ENCODE data around the gene OPRM1. TPM values are rescaled to one million over a fixed set of nuclear protein-coding genes. Genes with fewer than 3 reads are reported as not detected.

The OPRM1 gene
- total and polyA plus RNA-seq, 2 of the 8 experiments (the other 6 are each of a cell fraction or from before 2014, with no cell fraction given): not detected

DNA sequence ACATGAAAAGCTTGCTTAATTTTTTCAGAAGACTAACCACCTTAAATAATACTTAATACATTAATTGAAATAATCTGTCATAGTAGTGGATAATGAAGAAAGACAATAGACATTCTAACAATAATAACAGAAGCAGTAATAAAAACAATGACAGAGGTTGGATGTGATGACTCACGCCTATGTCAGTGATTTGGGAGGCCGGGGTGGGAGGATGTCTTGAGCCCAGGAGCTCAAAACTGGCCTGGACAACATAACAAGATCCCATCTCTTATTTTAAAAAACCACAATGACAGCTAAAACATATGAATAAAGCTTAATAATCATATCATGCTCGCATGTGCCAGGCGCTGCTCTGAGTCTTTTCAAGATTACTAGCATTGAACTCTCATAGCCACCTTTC, 212.1 kb downstream of the OPRM1 start:
- H3K18ac ChIP-seq (ENCODE audit: extremely low read depth, low read length): no peak overlapping the region
- H3K27me3 ChIP-seq (replicated peaks in 1 of 4; ENCODE audit: control insufficient read depth in 3 of 4, extremely low read depth in 1 of 4, insufficient read depth in 3 of 4, low read length in 3 of 4): no peaks in the 10 kb centered on the region
- no peaks in the 10 kb centered on the region for H3K79me2 ChIP-seq (ENCODE audit: control insufficient read depth in 1 of 2, insufficient read depth in 2 of 2, low read length in 2 of 2)
- H2BK20ac ChIP-seq (ENCODE audit: low read length): no peak overlapping the region
- H2BK5ac ChIP-seq (ENCODE audit: low read depth, low read length): no peak overlapping the region
- H3K4me1 ChIP-seq (replicated peaks in 1 of 4; ENCODE audit: control insufficient read depth in 3 of 4, insufficient read depth in 4 of 4, low read length in 3 of 4): peaks cover 0 to 14% (median 4%) of the 10 kb centered on the region in 4 experiments; a peak in 5 of 7 replicates
- no peaks in the 10 kb centered on the region; a peak in 1 of 4 replicates for H3K9me3 ChIP-seq (ENCODE audit: insufficient read depth in 2 of 2, low read depth in 1 of 2, low read length in 1 of 2)
- FAIRE-seq (no peak), DNase-seq (ENCODE audit: low read depth in 1 of 2, low spot score in 2 of 2) (no peak)
- H4K8ac ChIP-seq (ENCODE audit: extremely low read depth, insufficient read depth, low read length): no peak overlapping the region
- no peak overlapping the region for H3K9ac ChIP-seq (replicated peaks in 1 of 4; ENCODE audit: extremely low read depth in 1 of 4, low read depth in 3 of 4, low read length in 3 of 4)
- H3K4me2 ChIP-seq (ENCODE audit: insufficient read depth in 1 of 2, low read depth in 2 of 2, low read length in 2 of 2): no peak overlapping the region
- H3K14ac ChIP-seq (ENCODE audit: insufficient read length): no peak overlapping the region
- H4K20me1 ChIP-seq (replicated peaks in 1 of 2; ENCODE audit: control insufficient read depth in 1 of 2, insufficient read depth in 2 of 2, low read length in 2 of 2): no peaks in the 10 kb centered on the region
- H2AK5ac ChIP-seq (ENCODE audit: low read depth, low read length): no peak overlapping the region
- H2AFZ ChIP-seq (ENCODE audit: low read length): no peak overlapping the region
- no peak overlapping the region for H3K4ac ChIP-seq (replicated peaks; ENCODE audit: insufficient read length, low read depth, low read length)
- H3K36me3 ChIP-seq (ENCODE audit: control insufficient read depth in 2 of 4, insufficient read depth in 4 of 4, low read length in 3 of 4): no peaks in the 10 kb centered on the region
- no peak overlapping the region for H3K4me3 ChIP-seq (ENCODE audit: extremely low read depth in 1 of 4, insufficient read depth in 2 of 4, low read depth in 3 of 4, low read length in 4 of 4)
- H3K27ac ChIP-seq (ENCODE audit: low read depth, low read length): no peak overlapping the region
- no peak overlapping the region for H2BK12ac ChIP-seq (ENCODE audit: low read depth, low read length)
- no peak overlapping the region for H3K56ac ChIP-seq (replicated peaks; ENCODE audit: insufficient read length, low read depth, low read length)
- no peak overlapping the region for H4K5ac ChIP-seq (ENCODE audit: insufficient read length, low read depth, low read length)
- ChIA-PET CTCF (ENCODE audit: partially characterized antibody) (no interaction called here), POLR2A (ENCODE audit: partially characterized antibody) (no interaction called here)
- 93% methylated on average over 4 of the region's 4 CpGs; no CpG with 5 or more reads in 1 of the 2 experiments for WGBS, 2 experiments (ENCODE audit: extremely low coverage in 1 of 2, insufficient coverage in 1 of 2, insufficient read length in 1 of 2, insufficient replicate concordance in 2 of 2, low coverage in 1 of 2, low lambda C conversion rate in 2 of 2, missing lambda C conversion rate in 1 of 2)
- H3K23ac ChIP-seq (ENCODE audit: insufficient read length): no peak overlapping the region
- no peak overlapping the region for H2BK15ac ChIP-seq (ENCODE audit: low read length)
- H2BK120ac ChIP-seq (replicated peaks; ENCODE audit: low read depth, low read length): no peak overlapping the region
- no peaks in the 10 kb centered on the region for H3K79me1 ChIP-seq (ENCODE audit: low read depth, low read length)
- H4K91ac ChIP-seq (replicated peaks; ENCODE audit: insufficient read length, low read length): no peak overlapping the region
- no peaks in the 10 kb centered on the region; the same call in 1 of the 2 replicates for H3K23me2 ChIP-seq (ENCODE audit: low read depth, low read length)
- no peak for TF ChIP-seq BCL11A (IDR thresholded peaks at IDR 0.05; ENCODE audit: low read depth in 2 of 2, low read length in 2 of 2)
- no peak for TF ChIP-seq POLR2AphosphoS5 (IDR thresholded peaks at IDR 0.05; ENCODE audit: low read depth, low read length)
- TF ChIP-seq SAP30 (IDR thresholded peaks at IDR 0.05; ENCODE audit: insufficient read depth, insufficient replicate concordance, low read length): no peak

Measured in H1 (cell line).